ENCODE measurements around the gene SLC66A2.

The SLC66A2 gene

DNA sequence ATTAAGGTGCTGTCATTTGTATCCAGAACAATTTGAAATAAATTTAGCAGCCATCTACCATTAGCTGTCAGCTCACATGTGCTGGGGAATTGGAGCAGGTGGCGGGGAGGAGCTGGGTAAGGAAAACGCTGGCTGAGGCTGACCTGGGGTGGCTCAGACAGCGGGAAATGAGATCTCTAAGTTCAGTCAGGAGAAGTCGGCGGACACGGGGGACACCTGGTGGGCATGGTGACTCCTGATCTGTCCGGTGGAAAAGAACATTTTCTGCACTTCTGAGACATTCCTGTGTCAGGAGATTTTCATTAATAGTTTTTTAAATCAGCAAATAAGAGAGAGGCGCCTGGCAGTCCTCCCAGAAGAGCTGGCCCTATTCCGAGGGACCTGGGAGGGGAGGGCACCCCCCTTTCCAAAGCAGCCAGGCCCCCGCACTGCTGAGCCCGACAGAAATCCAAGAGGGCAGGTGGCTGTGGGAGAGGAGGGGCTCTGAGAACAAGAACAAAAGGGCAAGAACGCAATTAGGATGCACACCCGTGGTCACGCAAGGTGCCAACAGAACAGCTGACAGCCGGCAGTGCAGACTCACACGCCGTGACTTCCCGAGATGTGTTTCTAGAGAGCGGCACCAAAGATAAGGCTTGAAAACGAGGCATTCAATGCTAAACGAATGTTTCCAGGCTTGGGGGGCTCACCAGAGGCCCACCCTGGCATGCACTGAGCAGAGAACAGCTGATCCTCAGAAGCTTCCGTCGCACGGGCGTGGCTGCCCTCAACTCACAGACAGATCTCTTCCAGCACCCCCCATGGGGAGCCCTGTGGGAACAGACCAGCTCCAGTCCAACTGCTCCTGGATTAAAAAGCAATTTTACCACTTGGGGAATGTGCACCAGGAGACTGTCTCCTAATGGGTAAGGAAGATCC is 26.4 kb downstream of the SLC66A2 start:
- no peak for TF ChIP-seq JUND (IDR thresholded peaks at IDR 0.05; ENCODE audit: low read depth)
- in situ Hi-C loops (cut with HindIII; ENCODE audit: low pct_unique_long_range_greater_than_20kb, low sequenced_read_pairs) = no loop called here
- DNase-seq (ENCODE audit: low read depth in 1 of 2, low spot score in 1 of 2) = no peak

DNA sequence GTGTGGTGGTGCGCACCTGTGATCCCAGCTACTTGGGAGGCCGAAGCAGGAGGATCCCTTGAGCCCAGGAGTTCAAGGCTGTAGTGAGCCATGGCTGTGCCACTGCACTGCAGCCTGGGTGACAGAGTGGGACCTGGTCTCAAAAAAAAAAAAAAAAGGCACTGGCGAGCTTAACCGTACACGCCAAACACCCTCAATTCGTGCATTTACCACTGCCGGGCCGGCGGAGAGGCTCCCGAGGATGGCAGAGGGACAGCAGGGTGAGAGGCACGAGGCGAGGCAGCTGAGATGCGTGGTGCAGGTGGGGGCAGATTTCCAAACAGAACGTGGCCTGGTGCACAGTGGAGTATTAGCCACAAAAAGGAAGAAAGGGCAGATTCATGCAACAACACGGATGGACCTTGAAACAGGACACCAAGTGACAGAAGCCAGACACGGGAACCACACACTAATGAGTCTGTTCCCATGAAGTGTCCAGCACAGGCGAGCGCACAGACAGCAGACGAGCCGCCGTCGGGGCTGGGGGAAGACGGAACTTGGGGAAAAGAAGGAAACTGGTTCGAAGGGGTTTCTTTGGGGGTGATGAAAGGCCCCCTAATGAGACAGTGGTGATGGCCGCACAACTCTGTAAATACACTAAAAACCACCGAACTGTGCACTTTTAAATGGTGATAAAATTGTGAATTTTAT is 27.4 kb downstream of the SLC66A2 start:
- in situ Hi-C loops (cut with HindIII; ENCODE audit: low pct_unique_long_range_greater_than_20kb, low sequenced_read_pairs) = no loop called here
- TF ChIP-seq JUND (IDR thresholded peaks at IDR 0.05; ENCODE audit: low read depth) = no peak
- no peak for DNase-seq (ENCODE audit: low read depth in 1 of 2, low spot score in 1 of 2)

GRCh38 chr18:79922971-79923411 is 28.5 kb downstream of the SLC66A2 start:
- DNase-seq (ENCODE audit: low read depth in 1 of 2, low spot score in 1 of 2) = no peak
- in situ Hi-C loops (cut with HindIII; ENCODE audit: low pct_unique_long_range_greater_than_20kb, low sequenced_read_pairs) = no loop called here
- no peak for TF ChIP-seq JUND (IDR thresholded peaks at IDR 0.05; ENCODE audit: low read depth)

- in situ Hi-C loops (cut with HindIII; ENCODE audit: low pct_unique_long_range_greater_than_20kb, low sequenced_read_pairs) = no loop called here
- no peak for TF ChIP-seq JUND (IDR thresholded peaks at IDR 0.05; ENCODE audit: low read depth)
- no peak for DNase-seq (ENCODE audit: low read depth in 1 of 2, low spot score in 1 of 2)
Measured at GRCh38 chr18:79921984-79922965, 29.2 kb downstream of the SLC66A2 start.

GRCh38 chr18:79919089-79919488 is 32.4 kb downstream of the SLC66A2 start:
- TF ChIP-seq JUND (IDR thresholded peaks at IDR 0.05; ENCODE audit: low read depth) = no peak
- in situ Hi-C loops (cut with HindIII; ENCODE audit: low pct_unique_long_range_greater_than_20kb, low sequenced_read_pairs) = no loop called here
- no peak for DNase-seq (ENCODE audit: low read depth in 1 of 2, low spot score in 1 of 2)

- in situ Hi-C loops (cut with HindIII; ENCODE audit: low pct_unique_long_range_greater_than_20kb, low sequenced_read_pairs) = no loop called here
- no peak for DNase-seq (ENCODE audit: low read depth in 1 of 2, low spot score in 1 of 2)
- TF ChIP-seq JUND (IDR thresholded peaks at IDR 0.05; ENCODE audit: low read depth) = no peak
Measured at GRCh38 chr18:79918615-79919011, 32.8 kb downstream of the SLC66A2 start.

DNA sequence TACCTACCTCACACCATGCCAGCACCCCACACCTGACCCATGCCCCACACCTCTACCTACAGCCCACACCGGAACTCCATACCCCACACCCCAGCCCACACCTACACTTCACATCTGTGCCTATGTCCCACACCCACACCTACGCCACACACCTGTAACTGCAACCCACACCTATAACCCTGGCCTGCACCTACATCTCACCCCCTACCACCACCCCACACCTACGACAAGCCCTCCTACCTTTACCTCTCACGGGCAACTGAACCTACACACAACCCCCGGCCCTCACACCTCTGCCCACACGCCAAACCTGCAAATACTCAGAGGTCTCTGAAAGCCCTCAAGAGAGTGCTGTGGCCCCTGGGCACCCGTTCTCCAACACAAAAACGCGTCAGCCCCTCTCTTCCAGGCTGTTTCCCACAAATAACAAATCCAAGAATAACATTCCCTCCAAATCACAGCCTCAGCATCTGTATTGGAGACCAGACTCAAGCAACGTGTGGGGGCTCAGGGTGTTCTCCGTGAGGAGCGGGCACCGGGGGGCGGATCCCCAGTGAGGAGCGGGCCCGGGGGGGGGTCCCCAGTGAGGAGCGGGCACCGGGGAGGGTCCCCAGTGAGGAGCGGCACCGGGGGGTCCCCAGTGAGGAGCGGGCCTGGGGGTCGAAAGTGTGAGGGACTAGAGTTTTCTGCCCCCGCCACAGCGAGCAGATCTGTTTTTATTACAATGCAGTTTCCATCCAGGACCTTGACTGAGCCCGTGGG is 33.4 kb downstream of the SLC66A2 start:
- TF ChIP-seq JUND (IDR thresholded peaks at IDR 0.05; ENCODE audit: low read depth) = no peak
- no peak for DNase-seq (ENCODE audit: low read depth in 1 of 2, low spot score in 1 of 2)
- in situ Hi-C loops (cut with HindIII; ENCODE audit: low pct_unique_long_range_greater_than_20kb, low sequenced_read_pairs) = no loop called here

- in situ Hi-C loops (cut with HindIII; ENCODE audit: low pct_unique_long_range_greater_than_20kb, low sequenced_read_pairs) = no loop called here
- no peak for TF ChIP-seq JUND (IDR thresholded peaks at IDR 0.05; ENCODE audit: low read depth)
Measured at GRCh38 chr18:79917169-79917852, 34.1 kb downstream of the SLC66A2 start.

DNA sequence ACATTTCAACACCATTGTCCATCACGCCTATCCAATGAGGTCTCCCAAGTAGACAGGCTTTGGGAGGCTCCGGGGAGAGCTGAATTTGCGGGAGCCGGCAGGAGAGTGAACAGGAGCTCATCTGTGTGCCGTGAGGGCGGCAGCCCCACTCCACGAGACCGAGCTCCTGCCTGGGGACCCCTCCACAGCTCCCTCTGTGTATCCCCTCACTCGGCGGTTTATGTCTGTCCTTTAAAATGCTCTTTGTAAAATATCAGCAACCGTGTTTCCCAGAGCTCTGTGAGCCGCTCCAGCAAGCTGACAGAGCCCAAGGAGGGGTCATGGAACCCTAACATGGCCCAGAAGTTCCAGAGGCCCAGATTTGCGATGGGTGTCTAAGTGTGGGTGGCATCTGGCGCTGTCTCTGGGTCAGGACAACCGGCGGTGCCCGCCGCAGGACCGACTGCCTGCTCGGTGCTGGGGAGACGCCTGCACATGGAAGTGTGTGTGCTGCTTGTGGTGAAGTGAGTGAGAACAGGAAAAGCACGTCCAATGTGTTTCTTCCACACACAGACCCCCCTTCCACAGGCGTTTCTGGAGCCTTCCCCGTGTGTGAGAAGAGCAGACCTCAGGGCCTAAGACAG is 34.8 kb downstream of the SLC66A2 start:
- no peak for DNase-seq (ENCODE audit: low read depth in 1 of 2, low spot score in 1 of 2)
- in situ Hi-C loops (cut with HindIII; ENCODE audit: low pct_unique_long_range_greater_than_20kb, low sequenced_read_pairs) = no loop called here
- no peak for TF ChIP-seq JUND (IDR thresholded peaks at IDR 0.05; ENCODE audit: low read depth)

More at GRCh38 chr18:79917169-79917852, 34.1 kb downstream of the SLC66A2 start:
- no peak for DNase-seq (ENCODE audit: low read depth in 1 of 2, low spot score in 1 of 2)

DNA sequence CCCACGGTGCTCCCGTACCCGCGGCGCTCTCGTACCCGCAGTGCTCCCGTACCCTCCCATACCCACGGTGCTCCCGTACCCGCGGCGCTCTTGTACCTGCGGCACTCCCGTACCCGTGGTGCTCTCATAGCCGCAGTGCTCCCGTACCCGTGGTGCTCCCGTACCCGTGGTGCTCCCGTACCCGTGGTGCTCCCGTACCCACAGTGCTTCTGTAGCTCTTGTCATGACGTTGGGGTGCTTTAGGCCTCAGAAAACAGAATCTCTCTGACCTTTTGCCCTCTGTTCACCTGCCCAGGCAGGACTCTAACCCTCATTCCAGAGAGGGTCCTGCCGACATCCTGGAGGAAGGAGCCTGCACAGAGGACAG is 35.3 kb downstream of the SLC66A2 start:
- no peak for TF ChIP-seq JUND (IDR thresholded peaks at IDR 0.05; ENCODE audit: low read depth)
- in situ Hi-C loops (cut with HindIII; ENCODE audit: low pct_unique_long_range_greater_than_20kb, low sequenced_read_pairs) = no loop called here

More for the DNA sequence above, 35.3 kb downstream of the SLC66A2 start:
- no peak for DNase-seq (ENCODE audit: low read depth in 1 of 2, low spot score in 1 of 2)
